ENCODE measurements around the gene USP22. TPM values are rescaled to one million over a fixed set of nuclear protein-coding genes. Genes with fewer than 3 reads are reported as not detected.

Gene USP22
- polyA plus RNA-seq, 3 donors: 20.4 to 69.9 (median 27.3) TPM

DNA sequence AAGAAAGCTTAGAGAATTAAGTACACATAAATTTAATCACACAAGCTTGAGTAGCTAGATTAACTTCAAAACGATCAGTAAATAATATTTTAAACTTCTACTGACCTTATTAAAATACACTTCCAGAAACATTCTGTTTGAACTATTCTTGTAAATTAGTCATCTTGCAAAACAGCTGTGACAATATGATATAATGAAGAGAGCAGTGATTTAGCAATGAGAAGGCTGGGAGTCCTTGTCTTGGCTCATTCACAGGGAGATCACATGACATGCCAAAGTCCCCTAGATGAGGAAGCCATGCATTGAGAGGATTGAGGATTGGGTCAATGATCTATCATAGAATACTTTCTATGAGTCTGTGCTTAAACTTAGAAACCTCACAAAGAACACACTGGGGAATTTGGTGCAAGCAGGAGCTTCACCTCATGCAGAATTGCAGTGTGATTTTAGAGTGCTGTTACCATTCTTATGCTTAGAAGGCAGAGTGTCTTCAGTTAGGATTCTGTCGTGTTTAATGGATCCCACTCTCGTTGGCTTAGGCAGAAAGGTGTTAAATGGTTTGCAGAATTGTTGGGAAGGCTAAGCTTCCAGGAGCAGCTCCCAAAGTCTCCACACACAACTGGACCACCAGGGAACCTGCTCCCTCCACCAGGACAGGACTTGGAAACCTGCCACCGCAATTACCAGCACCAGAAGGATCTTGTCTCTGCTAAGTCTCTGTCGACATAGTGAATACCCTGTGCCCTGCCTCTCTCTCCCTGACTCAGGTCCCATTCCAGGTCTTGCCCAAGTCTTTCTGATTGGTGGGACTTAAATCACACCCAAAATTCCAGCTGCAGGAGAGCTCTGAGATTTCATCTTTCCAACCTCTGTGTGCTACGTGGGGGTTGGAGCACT lies 87.1 kb downstream of the USP22 start:
- Histone ChIP-seq H2AFZ (ENCODE audit: insufficient read depth, low read depth, low read length, poor library complexity, severe bottlenecking) (no peak overlapping the region), H3K9ac (ENCODE audit: insufficient read depth, low read length, poor library complexity, severe bottlenecking) (no peak overlapping the region), H3K4me2 (replicated peaks; ENCODE audit: extremely low read depth, low read length, poor library complexity, severe bottlenecking) (no peak overlapping the region), H3K36me3 (replicated peaks in 1 of 2; ENCODE audit: control insufficient read depth in 1 of 2, insufficient read depth in 2 of 2, low read length in 2 of 2) (no peaks in the 10 kb centered on the region), H3K9me3 (replicated peaks in 1 of 2; ENCODE audit: control insufficient read depth in 1 of 2, insufficient read depth in 1 of 2, low read length in 2 of 2) (no peaks in the 10 kb centered on the region), H3K79me2 (ENCODE audit: insufficient read depth, low read length) (no peaks in the 10 kb centered on the region), H3K4me3 (replicated peaks in 1 of 3; ENCODE audit: low read depth in 2 of 3, low read length in 3 of 3) (no peak overlapping the region), H3K27ac (ENCODE audit: low read depth in 1 of 2, low read length in 2 of 2) (no peak overlapping the region), H4K20me1 (ENCODE audit: insufficient read depth, low read length) (no peaks in the 10 kb centered on the region), H3K4me1 (ENCODE audit: control insufficient read depth in 1 of 2, insufficient read depth in 2 of 2, low read length in 2 of 2) (no peaks in the 10 kb centered on the region), H3K27me3 (ENCODE audit: control insufficient read depth in 2 of 2, insufficient read depth in 2 of 2, low read length in 2 of 2) (no peaks in the 10 kb centered on the region)
- intact Hi-C loops (cut with micrococcal nuclease): no loop called here
- no peak overlapping the region for H3K4me3 Mint-ChIP-seq
- peaks cover 0 to 2% (median 0%) of the 10 kb centered on the region in 7 donors for H3K9me3 Mint-ChIP-seq
- WGBS (ENCODE audit: insufficient coverage): 100% methylated on average over 1 of the region's 6 CpGs
- TF ChIP-seq, protein P1, sequence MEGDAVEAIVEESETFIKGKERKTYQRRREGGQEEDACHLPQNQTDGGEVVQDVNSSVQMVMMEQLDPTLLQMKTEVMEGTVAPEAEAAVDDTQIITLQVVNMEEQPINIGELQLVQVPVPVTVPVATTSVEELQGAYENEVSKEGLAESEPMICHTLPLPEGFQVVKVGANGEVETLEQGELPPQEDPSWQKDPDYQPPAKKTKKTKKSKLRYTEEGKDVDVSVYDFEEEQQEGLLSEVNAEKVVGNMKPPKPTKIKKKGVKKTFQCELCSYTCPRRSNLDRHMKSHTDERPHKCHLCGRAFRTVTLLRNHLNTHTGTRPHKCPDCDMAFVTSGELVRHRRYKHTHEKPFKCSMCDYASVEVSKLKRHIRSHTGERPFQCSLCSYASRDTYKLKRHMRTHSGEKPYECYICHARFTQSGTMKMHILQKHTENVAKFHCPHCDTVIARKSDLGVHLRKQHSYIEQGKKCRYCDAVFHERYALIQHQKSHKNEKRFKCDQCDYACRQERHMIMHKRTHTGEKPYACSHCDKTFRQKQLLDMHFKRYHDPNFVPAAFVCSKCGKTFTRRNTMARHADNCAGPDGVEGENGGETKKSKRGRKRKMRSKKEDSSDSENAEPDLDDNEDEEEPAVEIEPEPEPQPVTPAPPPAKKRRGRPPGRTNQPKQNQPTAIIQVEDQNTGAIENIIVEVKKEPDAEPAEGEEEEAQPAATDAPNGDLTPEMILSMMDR (IDR thresholded peaks at IDR 0.05): no peak
- peaks cover 13% of the 10 kb centered on the region for H3K4me1 Mint-ChIP-seq
- H3K36me3 Mint-ChIP-seq: no peaks in the 10 kb centered on the region
- peaks cover 3 to 11% (median 7%) of the 10 kb centered on the region in 3 donors for H3K27me3 Mint-ChIP-seq (ENCODE audit: low read depth in 3 of 3)
- H3K27ac Mint-ChIP-seq: peak overlapping the region in 1 of 7 donors; percentile 46
- peak in 2 of 3 donors; percentile 5 to 54 for DNase-seq

DNA sequence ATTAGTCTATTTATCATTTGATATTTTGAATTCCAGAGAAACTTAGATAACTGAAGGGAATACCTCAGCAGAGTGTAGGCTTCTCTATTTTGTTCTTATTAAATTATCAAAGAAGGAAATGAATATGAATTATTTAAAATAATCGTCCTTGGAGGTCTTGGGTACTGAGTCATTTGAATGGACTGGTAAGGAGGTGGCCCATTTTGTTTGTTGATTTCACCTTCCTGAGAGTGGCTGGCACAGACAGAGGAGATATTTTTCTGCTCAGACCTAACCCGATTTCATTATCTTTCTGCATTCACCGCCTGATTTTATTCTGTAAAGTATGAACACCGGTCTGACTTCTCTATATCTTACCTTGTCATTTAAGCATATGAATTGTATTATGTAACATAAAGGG lies 88.0 kb downstream of the USP22 start:
- H3K36me3 Mint-ChIP-seq: no peaks in the 10 kb centered on the region
- H3K27me3 ChIP-seq (ENCODE audit: control insufficient read depth in 2 of 2, insufficient read depth in 2 of 2, low read length in 2 of 2): no peaks in the 10 kb centered on the region
- TF ChIP-seq, protein P1 (IDR thresholded peaks at IDR 0.05): no peak
- no peak overlapping the region for H3K4me3 ChIP-seq (replicated peaks in 1 of 3; ENCODE audit: low read depth in 2 of 3, low read length in 3 of 3)
- peaks cover 3 to 11% (median 7%) of the 10 kb centered on the region in 3 donors for H3K27me3 Mint-ChIP-seq (ENCODE audit: low read depth in 3 of 3)
- no peaks in the 10 kb centered on the region for H4K20me1 ChIP-seq (ENCODE audit: insufficient read depth, low read length)
- H3K27ac ChIP-seq (ENCODE audit: low read depth in 1 of 2, low read length in 2 of 2): no peak overlapping the region
- H2AFZ ChIP-seq (ENCODE audit: insufficient read depth, low read depth, low read length, poor library complexity, severe bottlenecking): no peak overlapping the region
- no peak overlapping the region for H3K27ac Mint-ChIP-seq
- H3K4me1 ChIP-seq (ENCODE audit: control insufficient read depth in 1 of 2, insufficient read depth in 2 of 2, low read length in 2 of 2): no peaks in the 10 kb centered on the region
- H3K9me3 ChIP-seq (replicated peaks in 1 of 2; ENCODE audit: control insufficient read depth in 1 of 2, insufficient read depth in 1 of 2, low read length in 2 of 2): no peaks in the 10 kb centered on the region
- no CpG with 5 or more reads among the region's 4 CpGs for WGBS (ENCODE audit: insufficient coverage)
- no peak for DNase-seq
- no peak overlapping the region for H3K4me3 Mint-ChIP-seq
- H3K9ac ChIP-seq (ENCODE audit: insufficient read depth, low read length, poor library complexity, severe bottlenecking): no peak overlapping the region
- H3K9me3 Mint-ChIP-seq: peaks cover 0 to 2% (median 0%) of the 10 kb centered on the region in 7 donors
- peaks cover 13% of the 10 kb centered on the region for H3K4me1 Mint-ChIP-seq
- no peaks in the 10 kb centered on the region for H3K36me3 ChIP-seq (replicated peaks in 1 of 2; ENCODE audit: control insufficient read depth in 1 of 2, insufficient read depth in 2 of 2, low read length in 2 of 2)
- H3K79me2 ChIP-seq (ENCODE audit: insufficient read depth, low read length): no peaks in the 10 kb centered on the region
- intact Hi-C loops (cut with micrococcal nuclease): no loop called here
- no peak overlapping the region for H3K4me2 ChIP-seq (replicated peaks; ENCODE audit: extremely low read depth, low read length, poor library complexity, severe bottlenecking)

Measured in CD14-positive monocyte (primary cell).